NCI-H524 treated with DMSO at 0.1 percent for 48 hours (cell line): ENCODE measurements around the gene TEKT2.

Experiments
- DNase-seq: peaks from one replicate; lab custom pipeline; 2025; lab: John Stamatoyannopoulos, UW

TEKT2 gene, protein sequence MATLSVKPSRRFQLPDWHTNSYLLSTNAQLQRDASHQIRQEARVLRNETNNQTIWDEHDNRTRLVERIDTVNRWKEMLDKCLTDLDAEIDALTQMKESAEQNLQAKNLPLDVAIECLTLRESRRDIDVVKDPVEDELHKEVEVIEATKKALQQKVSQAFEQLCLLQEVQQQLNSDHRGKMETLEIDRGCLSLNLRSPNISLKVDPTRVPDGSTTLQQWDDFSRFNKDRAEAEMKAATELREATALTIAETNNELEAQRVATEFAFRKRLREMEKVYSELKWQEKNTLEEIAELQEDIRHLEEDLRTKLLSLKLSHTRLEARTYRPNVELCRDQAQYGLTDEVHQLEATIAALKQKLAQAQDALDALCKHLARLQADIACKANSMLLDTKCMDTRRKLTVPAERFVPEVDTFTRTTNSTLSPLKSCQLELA

DNA sequence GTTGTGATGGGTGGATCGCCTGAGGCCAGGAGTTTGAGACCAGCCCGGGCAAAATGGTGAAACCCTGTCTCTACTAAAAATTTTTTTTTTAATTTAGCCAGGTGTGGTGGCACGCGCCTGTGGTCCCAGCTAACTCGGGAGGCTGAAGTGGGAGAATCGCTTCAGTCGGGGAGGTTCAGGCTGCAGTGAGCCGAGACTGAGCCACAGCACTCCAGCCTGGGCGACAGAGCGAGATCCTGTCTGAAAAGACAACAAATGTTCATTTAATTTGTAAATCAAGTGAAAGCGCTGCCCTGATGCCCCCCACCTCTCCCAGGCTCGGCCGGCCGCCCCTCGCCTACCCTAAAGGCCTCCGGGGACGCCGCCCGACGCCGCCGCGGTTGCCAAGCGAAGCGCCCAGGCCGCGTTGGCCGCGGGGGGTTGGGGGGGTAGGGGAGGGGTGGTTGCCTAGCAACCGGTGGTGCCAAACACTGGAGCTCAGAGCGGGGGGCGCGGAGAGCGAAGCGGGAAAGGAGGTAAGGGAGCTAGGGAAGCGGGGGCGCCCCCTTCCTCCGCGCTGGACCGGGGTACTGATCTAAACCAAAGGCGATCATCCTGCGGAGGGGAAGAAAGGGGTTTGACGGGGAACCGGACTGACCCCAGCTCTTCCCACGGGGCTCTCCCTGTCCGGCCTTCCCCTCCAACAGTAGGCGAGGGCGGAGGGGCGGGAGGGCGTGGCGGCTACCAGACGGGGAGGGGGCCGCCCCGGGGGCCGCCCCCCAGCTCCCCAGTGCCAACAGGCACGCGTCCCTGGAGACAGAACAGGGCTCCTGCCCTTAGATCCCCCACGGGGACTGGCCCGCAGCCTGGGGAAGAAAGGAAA is at the start of gene TEKT2:
TSS of gene TEKT2 (plus strand) at position 460 of the 862 bp plus-strand sequence. CDS start 828 bp downstream, outside the sequence.
- no peak for DNase-seq

GRCh38 chr1:36034692-36035091 is 49.2 kb upstream of the TEKT2 start:
- no peak for DNase-seq

GRCh38 chr1:36035154-36035553 is 48.7 kb upstream of the TEKT2 start:
- DNase-seq = no peak

GRCh38 chr1:36040238-36040637 is 43.7 kb upstream of the TEKT2 start:
- DNase-seq = no peak

- no peak for DNase-seq
Observed at GRCh38 chr1:36051821-36052220, 32.1 kb upstream of the TEKT2 start.

DNA sequence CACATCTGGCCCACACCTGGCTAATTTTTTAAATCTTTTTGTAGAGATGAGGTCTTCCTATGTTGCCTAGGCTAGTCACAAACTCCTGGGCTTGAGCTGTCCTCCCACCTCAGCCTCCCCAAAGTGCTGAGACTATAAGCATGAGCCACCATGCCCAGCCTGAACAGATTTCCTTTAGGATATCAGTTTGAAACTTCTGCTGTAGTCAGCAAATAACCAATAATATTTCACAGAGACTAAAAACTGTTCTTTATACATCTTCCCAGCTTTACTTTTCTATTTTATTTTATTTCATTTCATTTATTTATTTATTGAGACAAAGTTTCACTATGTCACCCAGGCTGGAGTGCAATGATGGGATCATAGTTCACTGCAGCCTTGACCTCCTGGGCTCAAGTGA is 29.9 kb upstream of the TEKT2 start:
- DNase-seq = no peak

- DNase-seq = no peak
Observed at GRCh38 chr1:36055706-36056105, 28.2 kb upstream of the TEKT2 start.

DNA sequence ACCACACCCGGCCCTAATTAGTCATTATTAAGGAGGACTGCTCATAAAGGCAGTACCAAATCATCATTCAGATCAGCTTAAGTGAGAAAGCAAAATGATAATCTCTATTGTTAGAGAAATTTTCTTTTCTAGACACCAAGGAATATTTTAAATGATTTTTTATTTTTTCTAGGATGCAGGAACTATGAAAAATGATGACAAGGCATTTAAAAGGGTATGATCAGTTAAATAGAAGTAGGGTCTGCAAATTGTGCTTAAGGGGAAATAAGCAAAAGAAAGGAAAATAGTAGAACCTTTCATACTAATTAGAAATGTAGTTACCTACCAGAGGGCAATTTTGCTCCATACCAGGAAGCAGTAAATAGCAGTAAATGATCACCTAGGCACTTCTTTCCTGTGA is 21.6 kb upstream of the TEKT2 start:
- DNase-seq = no peak

GRCh38 chr1:36067871-36068270 is 16.0 kb upstream of the TEKT2 start:
- no peak for DNase-seq

DNA sequence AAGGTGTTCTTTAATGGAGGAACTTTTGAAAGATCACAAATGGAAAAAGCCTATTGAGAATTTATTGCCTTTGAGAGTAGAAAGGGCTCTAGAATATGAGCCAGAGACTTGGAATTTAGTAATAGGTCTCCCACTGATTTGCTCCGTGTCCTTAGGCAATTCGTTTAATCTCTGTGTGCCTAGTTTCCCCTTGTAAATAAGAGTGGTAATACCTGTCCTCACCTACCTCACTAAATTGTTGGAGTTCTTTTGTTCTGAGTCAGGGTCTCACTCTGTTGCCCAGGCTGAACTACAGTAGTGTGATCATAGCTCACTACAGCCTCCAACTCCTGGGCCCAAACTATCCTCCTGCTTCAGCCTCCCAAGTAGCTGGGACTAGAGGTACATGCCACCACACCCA is 15.0 kb upstream of the TEKT2 start:
- no peak for DNase-seq

DNA sequence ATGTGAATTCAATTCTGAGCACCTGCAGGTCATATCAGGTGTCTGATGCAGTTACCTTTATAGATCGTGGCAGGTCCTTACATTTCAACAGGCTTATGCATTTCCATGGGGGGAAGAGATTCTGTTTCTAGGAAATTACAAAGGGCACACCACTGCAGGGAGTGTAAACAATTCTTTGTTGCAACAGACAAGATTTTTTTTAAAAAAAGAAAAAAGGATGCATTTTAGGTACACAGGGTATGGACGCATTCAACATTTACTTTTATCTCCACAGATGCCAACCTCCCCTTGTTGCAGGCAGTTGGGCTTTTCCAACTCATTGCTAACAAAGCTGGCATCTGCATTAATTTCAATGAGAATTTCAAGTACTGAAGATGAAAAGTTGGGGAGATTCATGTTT is 13.5 kb upstream of the TEKT2 start:
- no peak for DNase-seq

GRCh38 chr1:36076979-36077573 is 6.8 kb upstream of the TEKT2 start:
- DNase-seq = no peak

GRCh38 chr1:36080236-36080635 is 3.7 kb upstream of the TEKT2 start:
- no peak for DNase-seq

DNA sequence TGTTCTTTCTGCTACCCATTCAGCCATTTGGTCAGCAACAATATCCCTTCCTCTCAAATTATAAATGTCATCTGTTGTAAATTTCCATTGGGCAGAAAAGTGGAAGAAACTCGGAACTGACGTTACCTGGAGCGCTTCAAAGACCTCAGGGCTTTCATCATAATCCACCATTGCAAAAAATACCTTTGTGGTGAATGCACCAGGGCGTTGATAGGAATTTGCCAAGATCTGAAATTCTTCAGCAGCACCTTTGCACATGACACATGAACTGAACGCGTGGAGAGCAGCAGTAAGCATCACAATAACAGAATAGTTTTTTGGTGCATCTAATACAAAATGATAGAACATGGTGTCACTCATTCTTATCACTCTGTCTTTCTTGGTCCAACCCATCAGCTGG is 3.1 kb upstream of the TEKT2 start:
- no peak for DNase-seq

DNA sequence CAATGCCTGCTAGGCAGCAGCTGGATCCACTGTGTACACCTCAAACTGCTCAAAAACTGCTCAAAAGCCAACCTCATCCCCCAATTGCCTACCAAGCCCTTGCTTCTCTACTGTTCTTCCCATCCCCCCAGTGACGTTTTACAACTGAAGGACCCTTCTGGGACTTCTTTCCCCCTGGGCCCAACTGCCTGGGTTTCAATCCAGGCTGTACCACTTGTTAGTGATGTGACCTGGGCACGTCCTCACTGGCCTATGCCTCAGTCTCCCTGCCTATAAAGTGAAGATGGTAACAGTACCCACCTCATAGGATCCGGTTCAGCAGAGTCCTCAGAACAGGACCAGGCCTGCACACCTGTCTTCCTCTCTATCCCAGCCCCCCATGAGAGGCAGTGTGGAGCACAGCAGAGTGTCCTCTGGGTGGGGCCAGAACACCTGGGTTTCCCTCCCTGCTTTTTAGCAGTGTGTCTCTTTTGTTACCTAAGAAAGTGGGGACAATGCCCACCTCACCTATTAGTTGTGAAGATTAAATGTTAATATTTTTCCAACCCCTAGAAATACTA is 1.9 kb upstream of the TEKT2 start:
- no peak for DNase-seq

- no peak for DNase-seq
Observed at GRCh38 chr1:36083219-36083618, 675 bp upstream of the TEKT2 start.

GRCh38 chr1:36084497-36085115 is 712 bp downstream of the TEKT2 start:
- no peak for DNase-seq

- no peak for DNase-seq
Observed at GRCh38 chr1:36085126-36085525, 1.2 kb downstream of the TEKT2 start.

- DNase-seq = no peak
Observed at GRCh38 chr1:36085686-36086526, 2.0 kb downstream of the TEKT2 start.

DNA sequence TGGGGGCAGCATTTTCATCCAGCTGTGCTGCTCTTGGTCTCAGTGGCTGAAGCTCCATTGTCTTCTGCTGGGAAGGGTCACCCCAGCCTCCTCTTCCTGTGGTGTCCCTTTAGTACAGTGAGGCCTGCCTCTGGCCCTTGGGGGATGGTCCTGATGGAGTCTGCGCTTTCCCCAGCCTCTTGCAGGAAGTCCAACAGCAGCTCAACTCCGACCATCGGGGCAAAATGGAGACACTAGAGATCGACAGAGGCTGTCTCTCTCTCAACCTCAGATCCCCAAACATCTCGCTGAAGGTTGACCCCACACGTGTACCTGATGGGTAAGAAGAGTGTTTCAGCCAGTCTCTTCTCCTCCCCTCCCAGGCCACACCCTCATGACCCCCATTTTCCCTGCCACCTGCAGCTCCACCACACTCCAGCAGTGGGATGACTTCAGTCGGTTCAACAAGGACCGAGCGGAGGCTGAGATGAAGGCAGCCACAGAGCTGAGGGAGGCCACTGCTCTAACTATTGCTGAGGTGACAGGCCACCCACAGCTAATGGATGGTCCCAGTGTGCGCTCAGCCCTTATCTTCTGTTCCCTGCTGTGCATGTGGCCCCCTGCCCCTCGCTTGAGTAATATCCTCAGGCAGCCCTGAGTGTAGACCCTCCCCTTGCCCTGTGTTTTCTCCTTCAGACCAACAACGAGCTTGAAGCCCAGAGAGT is 2.8 kb downstream of the TEKT2 start:
- DNase-seq = no peak
